ENCODE results near the gene SPATS2.
"Not testable (repeated sequence)": the region's sequence is repeated elsewhere in the genome, so short reads cannot be mapped to it uniquely, and the experiment has no call there.

The SPATS2 gene

DNA sequence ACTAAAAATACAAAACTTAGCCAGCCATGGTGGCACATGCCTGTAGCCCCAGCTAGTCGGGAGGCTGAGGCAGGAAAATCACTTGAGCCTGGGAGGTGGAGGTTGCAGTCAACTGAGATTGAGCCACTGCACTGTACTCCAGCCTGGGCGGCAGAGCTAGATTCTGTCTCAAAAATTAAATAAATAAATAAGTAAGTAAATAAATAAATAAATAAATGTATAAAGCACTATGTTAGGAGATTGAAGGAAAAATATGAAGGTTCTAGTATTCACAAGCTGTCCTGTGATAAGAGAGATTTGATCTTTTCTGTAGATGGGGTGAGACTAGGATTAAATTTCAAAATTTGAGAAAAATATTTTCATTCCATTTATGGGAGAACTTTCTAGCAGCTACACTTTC, 14.9 kb upstream of the SPATS2 start:
- DNase-seq (ENCODE audit: low read depth in 2 of 2): no peak

DNA sequence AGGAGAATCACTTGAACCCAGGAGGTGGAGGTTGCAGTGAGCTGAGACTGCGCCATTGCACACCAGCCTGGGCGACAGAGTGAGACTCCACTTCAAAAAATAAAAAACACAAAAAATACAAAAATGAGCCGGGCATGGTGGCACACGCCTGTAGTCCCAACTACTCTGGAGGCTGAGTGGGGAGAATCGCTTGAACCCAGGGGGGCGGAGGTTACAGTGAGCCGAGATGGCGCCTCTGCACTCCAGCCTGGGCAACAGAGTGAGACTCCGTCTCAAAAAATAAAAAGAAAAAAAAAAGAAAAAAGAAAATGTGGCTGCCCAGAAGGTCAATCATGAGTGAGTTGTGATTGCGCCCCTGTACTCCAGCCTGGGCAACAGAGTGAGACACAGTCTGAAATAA, 11.3 kb upstream of the SPATS2 start:
- no peak for DNase-seq (ENCODE audit: low read depth in 2 of 2)

DNA sequence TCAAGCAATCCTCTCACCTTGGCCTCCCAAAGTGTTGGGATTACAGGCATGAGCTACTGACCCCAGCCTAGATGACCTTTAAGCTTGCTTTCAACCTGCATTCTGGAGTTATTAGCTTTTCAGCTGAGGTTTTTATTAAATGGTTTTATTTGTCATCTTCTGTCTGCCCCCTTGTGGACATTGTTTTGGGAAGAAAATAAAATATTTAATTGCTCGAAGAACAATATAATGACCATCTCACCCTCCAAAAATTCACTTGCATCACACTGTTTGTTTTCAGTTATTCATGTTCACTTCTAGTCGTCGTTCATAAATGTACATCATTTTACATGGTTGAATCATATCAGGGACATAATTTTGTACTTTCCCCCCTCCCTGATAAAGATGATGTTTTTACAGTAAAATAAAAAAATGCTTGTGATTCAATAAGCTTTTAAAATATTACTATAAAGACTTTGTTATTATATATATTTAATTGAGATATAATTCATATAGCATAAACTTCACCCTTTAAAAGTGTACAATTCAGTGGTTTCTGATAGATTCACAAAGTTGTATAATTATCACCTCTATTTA, 10.1 kb upstream of the SPATS2 start:
- DNase-seq (ENCODE audit: low read depth in 2 of 2): no peak

DNA sequence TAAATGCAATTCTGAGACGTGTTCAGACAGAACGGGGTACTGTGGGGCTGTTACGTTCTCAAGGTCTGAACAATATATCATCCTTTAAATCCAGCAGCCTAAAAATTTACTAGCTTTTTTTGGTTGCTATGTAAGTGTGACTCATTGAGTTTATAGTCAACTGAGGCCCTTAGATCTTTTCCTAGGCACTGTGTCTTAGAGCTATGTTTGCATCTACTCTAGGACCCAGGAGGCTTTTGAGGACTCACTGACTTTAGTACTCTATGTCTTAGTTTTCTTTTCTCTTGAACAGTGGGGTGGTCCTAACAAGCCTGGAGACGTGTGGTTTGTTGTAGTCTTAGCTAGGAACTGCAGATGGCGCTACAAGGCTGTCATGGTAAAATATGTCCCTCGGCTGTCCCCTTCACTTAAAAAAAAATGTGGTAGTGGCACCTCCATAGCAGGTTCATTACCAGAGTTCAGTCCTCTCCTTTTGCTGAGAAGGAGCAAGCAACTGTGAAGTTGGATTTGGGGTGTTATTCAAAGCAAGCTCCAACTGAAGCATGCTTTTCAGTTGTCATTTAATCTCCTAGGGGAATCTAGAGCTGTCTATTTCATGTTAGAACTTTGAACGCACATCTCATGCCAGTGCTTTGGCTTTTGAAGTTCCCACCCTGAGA, 8.7 kb upstream of the SPATS2 start:
- no peak for DNase-seq (ENCODE audit: low read depth in 2 of 2)

DNA sequence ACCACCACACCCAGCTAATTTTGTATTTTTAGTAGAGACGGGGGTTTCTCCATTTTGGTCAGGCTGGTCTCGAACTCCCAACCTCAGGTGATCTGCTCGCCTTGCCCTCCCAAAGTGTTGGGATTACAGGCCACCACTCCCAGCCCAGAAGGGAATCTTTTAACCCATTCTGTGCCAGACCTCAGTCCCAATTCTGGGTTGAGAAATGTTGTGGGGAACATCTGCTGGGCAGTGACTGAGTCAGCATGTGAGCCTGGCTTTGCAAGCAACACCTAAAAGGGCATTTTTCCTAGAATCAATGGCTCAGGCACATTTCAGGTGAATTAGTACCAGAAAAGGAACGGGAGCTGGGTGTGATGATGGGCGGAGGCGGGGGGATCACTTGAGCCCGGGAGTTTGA, 7.6 kb upstream of the SPATS2 start:
- DNase-seq (ENCODE audit: low read depth in 2 of 2): no peak

DNA sequence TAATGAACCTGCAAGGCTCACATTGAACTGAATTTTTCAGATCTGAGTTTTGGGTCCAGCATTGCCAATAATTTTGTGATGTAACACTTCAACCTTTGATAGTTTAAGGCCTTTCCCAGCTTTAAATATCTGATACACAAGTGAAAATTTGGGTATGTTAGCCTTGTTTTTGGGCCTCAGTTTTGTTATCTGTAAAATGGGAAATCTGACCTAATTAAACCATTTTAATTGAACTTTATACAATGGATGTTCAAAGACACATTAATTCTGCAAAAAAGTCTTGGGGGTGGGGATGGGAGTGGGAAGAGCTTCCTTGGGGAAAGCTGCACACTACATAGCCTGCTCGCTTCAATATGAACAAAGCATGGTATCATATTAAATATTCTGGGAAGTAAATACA, 5.2 kb upstream of the SPATS2 start:
- DNase-seq (ENCODE audit: low read depth in 2 of 2): no peak

DNA sequence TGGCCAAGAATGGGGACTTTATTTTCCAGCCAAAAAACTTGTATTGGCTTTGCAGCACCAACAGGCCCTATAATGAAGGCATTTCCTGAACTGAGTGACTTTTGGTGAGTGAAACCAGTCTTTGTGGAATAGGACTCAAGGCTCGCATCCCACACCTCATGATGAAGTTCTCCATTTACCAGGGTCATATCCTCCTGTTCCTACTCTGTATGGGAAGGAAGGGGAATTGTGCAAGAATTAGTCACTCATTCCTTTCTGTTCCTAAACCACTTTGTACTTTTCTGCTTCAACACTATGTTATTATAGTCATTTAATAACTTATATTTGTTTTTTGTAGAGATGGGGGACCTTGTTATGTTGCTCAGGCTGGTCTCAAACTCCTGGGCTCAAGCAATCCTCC, 2.3 kb upstream of the SPATS2 start:
- no peak for DNase-seq (ENCODE audit: low read depth in 2 of 2)

DNA sequence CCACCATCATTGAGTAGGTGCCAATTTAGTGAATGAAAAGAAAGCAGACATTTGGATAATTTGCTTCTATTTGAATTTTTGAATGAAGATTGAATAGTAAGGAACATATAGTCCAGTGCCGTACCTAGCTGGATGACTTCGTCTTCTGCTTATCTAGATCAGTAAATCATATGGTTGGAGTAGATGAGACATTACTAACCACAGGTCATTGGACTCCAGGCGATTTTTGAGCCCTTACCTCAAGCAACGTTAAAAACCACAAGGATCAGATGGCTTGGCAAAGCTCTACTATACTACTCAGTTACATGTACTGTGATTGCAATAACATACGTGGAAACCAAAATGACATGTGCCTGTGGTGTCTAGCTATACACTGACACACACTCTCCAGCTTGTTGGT, 1.7 kb upstream of the SPATS2 start:
- DNase-seq (ENCODE audit: low read depth in 2 of 2): no peak

DNA sequence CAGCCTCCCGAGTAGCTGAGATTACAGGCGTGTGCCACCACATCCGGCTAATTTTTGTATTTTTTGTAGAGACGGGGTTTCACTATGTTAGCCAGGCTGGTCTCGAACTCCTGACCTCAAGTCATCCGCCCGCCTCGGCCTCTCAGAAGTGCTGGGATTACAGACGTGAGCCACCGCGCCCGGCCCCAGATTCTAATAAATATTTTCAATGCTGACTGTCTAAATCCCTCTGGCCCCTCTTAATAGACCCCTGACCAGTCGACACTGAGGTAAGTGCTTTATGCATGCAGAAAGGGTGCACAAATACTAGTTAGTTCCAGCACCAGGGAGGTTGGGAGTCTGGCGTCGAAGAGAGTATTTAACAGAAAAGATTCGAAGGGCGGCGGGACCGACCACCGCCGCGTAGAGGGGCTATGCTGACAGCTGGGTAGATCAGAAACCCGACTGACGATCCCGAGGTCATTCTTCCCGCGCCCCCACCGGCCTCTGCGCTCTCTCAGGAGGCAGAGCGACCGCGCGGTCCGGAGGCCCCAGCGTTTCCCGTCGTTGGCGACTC, 1.1 kb upstream of the SPATS2 start:
- no peak for DNase-seq (ENCODE audit: low read depth in 2 of 2)

DNA sequence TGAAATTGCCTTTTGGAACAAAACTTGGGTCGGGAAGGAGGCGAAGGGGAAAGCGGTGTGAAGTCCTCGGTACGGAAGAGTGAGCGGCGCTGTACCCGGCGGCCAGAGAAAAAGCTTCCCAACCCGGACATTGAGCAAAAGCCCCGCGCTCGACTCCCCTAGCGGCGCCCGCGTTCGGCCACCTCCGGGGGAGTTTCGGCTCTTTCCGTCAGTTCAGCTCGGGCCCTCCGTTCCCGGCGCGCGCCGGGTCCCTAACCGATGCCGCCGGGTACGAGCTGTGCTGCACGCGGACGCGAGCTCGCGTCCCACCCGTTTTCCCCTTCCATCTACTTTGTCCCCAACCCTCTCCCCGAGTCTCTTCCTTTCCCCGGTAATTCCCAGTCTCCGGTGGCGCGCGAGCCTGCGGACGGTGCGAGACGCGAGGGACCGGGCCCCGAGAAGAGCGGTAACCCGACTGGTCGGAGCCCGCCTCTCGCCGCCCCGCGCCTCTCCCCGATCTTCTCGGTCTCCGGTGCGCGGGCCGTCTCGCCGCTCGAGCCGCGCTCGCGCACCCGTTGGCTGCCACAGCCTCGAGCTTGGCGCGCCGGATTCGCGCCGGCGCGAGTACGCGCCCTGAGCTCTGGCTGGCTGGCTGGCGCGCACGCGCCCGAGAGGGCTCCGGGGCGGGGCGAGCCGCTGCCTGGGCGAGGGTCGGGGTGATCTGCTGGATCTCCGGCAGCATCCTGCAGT, 446 bp upstream of the SPATS2 start:
- peak; percentile 80 to 90 for DNase-seq (ENCODE audit: low read depth in 2 of 2)

DNA sequence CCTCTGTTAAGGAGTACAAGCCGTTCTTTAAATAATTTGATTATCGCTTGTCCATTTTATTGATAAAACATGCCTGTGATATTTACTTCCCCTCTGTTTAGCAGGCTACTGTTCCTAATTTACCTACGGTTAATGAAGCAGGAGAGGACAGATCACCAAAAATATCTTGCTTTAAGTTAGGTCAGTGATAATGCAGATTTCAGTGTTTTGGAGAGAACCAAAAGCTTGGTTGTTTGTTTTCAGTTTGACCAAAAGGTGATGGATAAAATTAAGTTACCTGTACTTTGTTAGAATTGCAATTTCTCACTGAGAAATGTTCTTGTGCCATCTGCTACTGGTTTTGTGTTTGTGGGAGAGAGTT, 958 bp downstream of the SPATS2 start:
- DNase-seq (ENCODE audit: low read depth in 2 of 2): no peak

DNA sequence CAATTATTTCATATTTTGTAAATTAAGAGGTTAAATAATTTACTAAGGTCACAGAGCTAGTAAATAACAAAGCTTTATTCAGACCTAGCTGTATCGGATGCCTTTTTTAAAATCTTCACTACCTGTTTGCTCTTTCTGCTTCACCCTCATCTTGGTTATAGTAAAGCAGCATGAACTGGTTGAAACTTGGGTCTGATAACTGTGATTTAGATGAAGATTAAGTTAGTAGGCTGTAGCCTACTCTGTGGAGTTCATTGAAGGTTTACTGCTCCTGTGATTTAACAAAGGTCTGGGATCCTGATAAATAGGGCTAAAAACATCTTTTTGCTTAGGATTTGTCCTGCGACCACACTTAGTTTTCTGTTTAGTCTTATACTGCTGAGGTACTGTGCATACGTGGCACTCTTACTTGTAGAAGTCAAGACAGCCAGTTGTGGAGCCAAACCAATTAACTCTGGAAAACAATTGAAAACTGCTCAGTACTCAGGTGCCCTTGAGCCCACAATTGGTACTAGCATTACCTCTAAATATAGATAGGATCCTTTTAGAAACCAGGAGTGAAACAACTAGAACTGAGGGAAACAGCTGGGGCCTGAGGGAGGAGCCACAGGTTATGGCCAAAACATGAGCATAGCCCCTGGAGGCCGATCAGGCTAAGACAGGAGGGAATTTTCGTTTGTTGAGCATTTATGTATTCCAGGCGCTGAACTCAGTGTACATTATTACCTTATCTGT, 2.3 kb downstream of the SPATS2 start:
- DNase-seq (ENCODE audit: low read depth in 2 of 2): no peak

DNA sequence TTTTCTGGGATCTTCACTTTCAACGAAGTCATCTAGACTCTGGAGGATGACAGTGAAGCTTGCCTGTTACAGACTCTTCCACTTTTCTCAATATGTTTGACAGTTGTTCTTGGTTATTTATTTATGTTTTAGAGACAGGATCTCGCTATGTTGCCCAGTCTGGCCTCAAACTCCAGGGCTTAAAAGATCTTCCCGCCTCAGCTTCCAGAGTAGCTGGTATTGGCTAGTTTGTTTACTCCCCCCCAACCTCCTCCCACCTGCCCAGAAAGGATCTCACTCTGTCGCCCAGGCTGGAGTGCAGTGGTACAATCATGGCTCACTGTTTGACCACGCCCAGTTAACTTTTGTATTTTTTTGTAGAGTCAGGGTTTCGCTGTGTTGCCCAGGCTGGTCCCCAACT, 3.3 kb downstream of the SPATS2 start:
- DNase-seq (ENCODE audit: low read depth in 2 of 2): no peak

DNA sequence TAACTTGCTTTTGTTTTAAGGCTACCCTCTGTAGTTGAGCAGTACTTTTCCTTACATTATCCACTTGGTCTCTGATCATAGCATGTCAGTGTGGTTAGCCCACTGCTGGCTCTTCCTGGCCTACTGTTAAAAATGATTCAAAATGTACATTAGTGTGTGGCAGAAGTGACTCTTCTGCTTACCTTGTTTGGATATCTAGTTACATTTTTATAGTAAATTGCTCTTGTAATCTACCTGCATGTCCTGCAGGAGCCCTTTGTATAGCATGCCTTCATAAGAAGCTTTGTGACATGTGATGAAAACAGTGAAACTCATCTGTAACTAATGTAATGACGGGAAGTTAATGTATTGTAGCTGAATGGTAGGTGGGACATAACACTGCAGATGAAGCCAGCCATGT, 8.1 kb downstream of the SPATS2 start:
- no peak for DNase-seq (ENCODE audit: low read depth in 2 of 2)

DNA sequence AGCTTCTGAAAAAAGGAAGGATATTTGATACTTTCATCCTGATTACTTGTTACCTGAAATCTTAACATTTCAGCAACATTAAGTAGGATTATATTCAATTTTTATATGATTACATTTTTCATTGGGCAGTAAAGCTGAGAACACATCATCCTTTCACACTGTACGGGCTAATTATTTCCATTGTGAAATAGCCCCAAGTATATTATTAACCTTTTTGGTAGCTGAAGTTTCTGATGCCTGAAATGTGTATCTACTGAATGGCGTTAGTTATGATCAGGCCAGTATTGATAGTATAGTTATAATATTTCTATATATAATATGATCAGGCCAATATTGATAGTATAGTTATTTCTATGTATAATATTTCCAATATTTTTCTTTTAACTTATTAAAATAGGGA, 10.1 kb downstream of the SPATS2 start:
- DNase-seq (ENCODE audit: low read depth in 2 of 2): no peak

DNA sequence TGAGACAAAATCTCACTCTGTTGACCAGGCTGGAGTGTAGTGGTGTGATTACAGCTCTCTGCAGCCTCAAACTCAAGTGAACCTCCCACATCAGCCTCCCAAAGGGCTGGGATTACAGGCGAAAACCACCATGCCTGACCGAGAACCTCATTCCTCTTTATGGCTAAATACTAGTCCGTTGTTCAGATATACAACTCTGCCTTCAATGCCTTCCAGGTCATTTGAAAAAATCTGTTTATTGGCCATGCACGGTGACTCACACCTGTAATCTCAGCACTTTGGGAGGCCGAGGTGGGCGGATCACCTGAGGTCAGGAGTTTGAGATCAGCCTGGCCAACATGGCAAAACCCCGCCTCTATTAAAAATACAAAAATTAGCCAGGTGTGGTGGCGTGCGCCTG, 12.9 kb downstream of the SPATS2 start:
- DNase-seq (ENCODE audit: low read depth in 2 of 2): not testable (repeated sequence)

DNA sequence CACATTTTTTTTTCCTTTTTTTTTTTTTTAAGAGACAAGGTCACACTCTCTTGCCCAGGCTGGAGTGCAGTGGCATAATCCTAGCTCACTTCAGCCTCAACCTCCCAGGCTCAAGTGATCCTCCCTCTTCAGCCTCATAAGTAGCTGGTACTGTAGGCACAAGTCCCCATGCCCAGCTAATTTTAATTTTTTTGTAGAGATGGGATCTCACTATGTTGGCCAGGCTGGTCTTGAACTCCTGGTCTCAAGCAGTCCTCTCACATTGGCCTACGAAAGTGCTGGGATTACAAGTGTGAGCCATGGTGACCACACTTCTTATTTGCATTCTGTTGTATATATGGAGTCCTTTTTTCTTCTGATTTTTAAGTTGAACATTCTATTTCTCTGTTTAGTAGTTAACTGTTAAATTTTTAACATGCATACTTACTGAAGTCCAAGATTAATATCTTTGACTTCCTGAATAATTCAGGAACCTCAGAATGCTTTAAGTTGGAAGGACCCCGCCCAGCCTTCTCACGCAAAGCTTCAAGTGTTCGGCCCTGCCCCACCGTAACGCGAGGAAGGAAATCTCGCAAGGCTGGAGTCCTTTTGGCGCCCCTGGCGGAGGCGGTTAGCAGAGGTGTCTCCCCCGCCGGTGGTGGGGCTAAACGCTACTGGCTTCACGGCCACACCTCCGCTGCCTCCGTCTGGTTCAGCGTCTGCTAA, 21.6 kb downstream of the SPATS2 start:
- peak; percentile 38 to 45 for DNase-seq (ENCODE audit: low read depth in 2 of 2)

DNA sequence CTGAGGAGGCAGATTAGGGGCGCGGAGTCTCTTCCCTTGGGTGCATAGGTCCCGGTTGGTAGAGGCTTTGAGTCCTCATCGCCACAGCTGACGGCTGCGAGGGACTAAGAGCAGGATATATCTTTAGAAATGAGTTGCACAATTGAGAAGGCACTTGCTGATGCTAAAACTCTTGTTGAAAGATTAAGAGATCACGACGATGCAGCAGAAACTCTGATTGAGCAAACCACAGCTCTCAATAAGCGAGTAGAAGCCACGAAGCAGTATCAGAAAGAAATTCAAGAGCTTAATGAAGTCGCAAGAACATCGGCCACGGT, 22.1 kb downstream of the SPATS2 start:
- no peak for DNase-seq (ENCODE audit: low read depth in 2 of 2)

DNA sequence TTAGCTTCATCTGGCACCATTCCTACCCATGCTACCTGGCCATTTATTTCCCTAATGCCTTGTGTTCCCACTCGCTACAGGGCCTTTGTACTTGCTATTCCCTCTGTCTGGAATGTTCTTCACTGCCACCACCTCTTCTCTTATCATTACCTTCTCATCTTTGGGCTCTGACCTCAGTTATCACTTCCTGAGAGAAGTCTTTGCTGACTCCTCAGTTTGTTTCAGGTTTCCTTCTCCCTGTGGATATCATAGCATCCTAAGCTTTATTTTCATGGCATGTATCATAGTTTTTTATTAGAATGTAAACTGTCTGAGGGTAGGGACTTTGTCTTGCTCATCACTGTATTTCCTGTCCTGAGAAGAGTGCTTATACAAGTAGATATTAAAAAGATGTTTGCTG, 29.7 kb downstream of the SPATS2 start:
- no peak for DNase-seq (ENCODE audit: low read depth in 2 of 2)

DNA sequence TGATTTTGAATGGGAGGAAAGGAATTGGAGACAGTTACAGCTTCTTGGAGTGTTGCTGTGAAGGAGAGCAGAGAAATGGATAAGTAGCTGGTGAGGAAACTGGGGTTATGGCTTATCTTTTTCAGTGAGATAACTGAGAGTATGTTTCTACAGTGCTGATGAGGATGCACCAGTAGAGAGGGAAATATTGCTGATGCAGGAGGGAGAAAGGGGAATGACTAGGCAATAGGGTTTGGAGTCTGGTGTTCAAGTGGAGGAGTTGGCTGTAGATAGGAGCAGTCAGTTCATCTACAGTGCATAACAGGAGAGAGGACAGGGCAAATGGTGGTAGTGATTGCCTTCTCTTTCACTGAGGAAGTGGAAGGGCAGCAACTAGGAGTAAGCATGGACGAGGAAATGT, 33.0 kb downstream of the SPATS2 start:
- DNase-seq (ENCODE audit: low read depth in 2 of 2): no peak

DNA sequence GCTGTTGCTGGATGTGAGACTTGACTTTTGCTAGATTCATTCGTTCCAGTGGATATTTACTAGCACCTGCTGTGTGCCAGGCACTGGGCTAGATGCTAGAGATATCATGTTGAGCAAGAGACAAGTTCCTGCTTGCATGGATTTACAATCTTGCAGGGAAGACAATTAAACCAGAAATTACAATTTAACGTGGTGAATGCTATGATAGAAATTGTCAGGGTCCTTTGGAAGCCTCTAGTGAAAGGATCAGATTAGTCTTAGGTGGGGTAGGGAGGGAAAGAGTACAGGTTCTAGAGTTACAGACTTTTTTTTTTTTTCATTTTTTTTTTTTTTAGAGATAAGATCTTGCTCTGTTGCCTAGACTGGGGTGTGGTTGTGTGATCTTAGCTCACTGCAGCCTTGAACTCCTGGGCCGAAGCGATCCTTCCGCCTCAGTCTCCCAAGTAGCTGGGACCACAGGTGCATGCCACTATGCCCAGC, 36.7 kb downstream of the SPATS2 start:
- DNase-seq (ENCODE audit: low read depth in 2 of 2): no peak

DNA sequence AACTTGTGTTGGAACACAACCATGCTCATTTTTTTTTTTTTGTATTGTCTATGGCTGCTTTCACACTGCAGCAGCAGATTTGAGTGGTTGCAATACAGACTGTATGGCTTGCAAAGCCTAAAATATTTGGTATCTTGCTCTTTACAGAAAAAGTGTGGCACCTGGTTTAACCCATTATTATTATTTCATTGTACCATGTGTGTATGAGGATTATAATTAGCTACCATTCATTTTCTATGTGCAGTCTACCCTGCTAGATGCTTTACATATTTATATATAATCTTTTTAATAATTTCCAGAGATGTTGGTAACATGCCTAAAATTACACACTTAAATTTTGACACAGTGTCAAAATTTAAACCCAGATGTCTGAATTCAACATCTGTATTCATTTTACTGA, 37.7 kb downstream of the SPATS2 start:
- DNase-seq (ENCODE audit: low read depth in 2 of 2): no peak
